Tibial artery (tissue), 4 donors: Measurements from ENCODE around the gene TAB2.

Experiments
- DNase-seq, 2 donors: peaks; one replicate each; pipeline ENCODE4 v3.0.0-alpha.2; 2019
- H3K27ac ChIP-seq, 2 donors: fragments of 200-600 bp; sonication (generic) in 1 of 2; 1 replicate in 1 of 2; 2 replicates in 1 of 2; pipeline ENCODE4 v1.5.1; 2018 to 2019; ENCODE audit warnings: mild to moderate bottlenecking in 1 of 2
- H3K27me3 ChIP-seq, 2 donors: fragments of 200-600 bp; sonication (generic) in 1 of 2; one replicate each; pipeline versions ENCODE4 v1.5.1 to v1.6.0; 2016 to 2019
- H3K36me3 ChIP-seq, 3 donors: fragments of 200-600 bp; sonication (generic) in 2 of 3; one replicate each; pipeline ENCODE4 v1.5.1; 2016 to 2019; ENCODE audit warnings: mild to moderate bottlenecking in 2 of 3
- H3K4me1 ChIP-seq, 4 donors: fragments of 200-600 bp; sonication (generic) in 2 of 4; 1 replicate in 3 of 4; 2 replicates in 1 of 4; pipeline ENCODE4 v1.5.1; 2016 to 2019
- H3K4me3 ChIP-seq, 2 donors: fragments of 200-600 bp; sonication (generic) in 1 of 2; 1 replicate in 1 of 2; 2 replicates in 1 of 2; pipeline ENCODE4 v1.5.1; 2018 to 2019; ENCODE audit warnings: mild to moderate bottlenecking in 2 of 2
- H3K9me3 ChIP-seq, 3 donors: fragments of 200-600 bp; sonication (generic) in 1 of 3; one replicate each; pipeline ENCODE4 v1.5.1; 2016 to 2019
- CTCF ChIP-seq, 2 experiments: fragments of 200-600 bp in 1 of 2; fragments of 450-650 bp in 1 of 2; IDR thresholded peaks; one replicate each; pipeline ENCODE4 v1.5.1; 2017 to 2019; ENCODE audit warnings: antibody characterized with exemption in 2 of 2, mild to moderate bottlenecking in 1 of 2, moderate library complexity in 1 of 2
- intact Hi-C: fragments of 100-400 bp; cut with DNase I; formaldehyde crosslinking; loops from one replicate; pipeline ENCODE4 v1.15.0; 2023; ENCODE audit warnings: low total_unique reads

The TAB2 gene

DNA sequence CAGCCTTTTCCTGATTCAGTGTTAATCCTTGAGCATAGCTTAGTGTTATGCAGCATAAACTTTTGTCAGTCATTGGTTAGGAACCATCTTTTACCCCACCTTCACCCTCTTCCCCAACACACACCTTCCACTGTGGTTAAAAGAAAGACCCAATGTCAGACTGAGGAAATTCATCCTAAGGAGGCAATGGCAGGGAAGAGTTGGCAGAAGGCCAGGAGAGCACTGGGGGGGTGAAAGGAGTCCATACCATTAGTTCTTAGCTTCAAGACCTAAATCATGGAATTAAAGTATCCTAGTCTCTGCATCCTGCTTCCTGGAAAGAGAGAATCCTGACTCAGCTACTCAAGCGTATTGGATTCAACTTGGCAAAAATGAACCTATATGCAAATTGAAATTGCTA is 16.9 kb upstream of the TAB2 start:
- TF ChIP-seq CTCF (IDR thresholded peaks at IDR 0.05), result no peak
- no peaks in the 10 kb centered on the region for H3K36me3 ChIP-seq
- no peaks in the 10 kb centered on the region for H3K27me3 ChIP-seq
- no peak overlapping the region for H3K4me3 ChIP-seq
- no peak for DNase-seq
- intact Hi-C loops, result no loop called here
- H3K27ac ChIP-seq, result no peak overlapping the region
- no peaks in the 10 kb centered on the region for H3K9me3 ChIP-seq
- no peaks in the 10 kb centered on the region for H3K4me1 ChIP-seq

DNA sequence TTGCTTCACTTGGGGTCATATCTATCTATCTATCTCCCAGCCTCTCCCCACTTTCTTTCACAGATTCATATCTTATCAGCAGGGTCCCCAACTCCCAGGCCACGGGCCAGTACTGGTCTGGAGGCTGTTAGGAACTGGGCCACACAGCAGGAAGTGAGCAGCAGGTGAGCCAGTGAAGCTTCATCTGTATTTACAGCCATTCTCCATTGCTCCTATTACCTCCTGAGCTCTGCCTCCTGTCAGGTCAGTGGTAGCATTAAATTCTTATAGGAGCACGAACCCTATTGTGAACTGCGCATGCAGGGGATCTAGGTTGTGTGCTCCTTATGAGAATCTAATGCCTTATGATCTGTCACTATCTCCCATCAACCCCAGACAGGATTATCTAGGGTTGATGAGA is 14.8 kb upstream of the TAB2 start:
- no peaks in the 10 kb centered on the region for H3K9me3 ChIP-seq
- H3K36me3 ChIP-seq, result no peaks in the 10 kb centered on the region
- no peak overlapping the region for H3K4me3 ChIP-seq
- H3K27ac ChIP-seq, result no peak overlapping the region
- no peaks in the 10 kb centered on the region for H3K4me1 ChIP-seq
- intact Hi-C loops, result no loop called here
- H3K27me3 ChIP-seq, result no peaks in the 10 kb centered on the region
- no peak for TF ChIP-seq CTCF (IDR thresholded peaks at IDR 0.05)
- DNase-seq, result no peak

GRCh38 chr6:149303468-149303867 is 14.0 kb upstream of the TAB2 start:
- H3K36me3 ChIP-seq, result no peaks in the 10 kb centered on the region
- H3K9me3 ChIP-seq, result no peaks in the 10 kb centered on the region
- intact Hi-C loops, result no loop called here
- H3K4me1 ChIP-seq, result no peaks in the 10 kb centered on the region
- no peak for TF ChIP-seq CTCF (IDR thresholded peaks at IDR 0.05)
- no peak overlapping the region for H3K27ac ChIP-seq
- H3K27me3 ChIP-seq, result no peaks in the 10 kb centered on the region
- DNase-seq, result no peak
- H3K4me3 ChIP-seq, result no peak overlapping the region

DNA sequence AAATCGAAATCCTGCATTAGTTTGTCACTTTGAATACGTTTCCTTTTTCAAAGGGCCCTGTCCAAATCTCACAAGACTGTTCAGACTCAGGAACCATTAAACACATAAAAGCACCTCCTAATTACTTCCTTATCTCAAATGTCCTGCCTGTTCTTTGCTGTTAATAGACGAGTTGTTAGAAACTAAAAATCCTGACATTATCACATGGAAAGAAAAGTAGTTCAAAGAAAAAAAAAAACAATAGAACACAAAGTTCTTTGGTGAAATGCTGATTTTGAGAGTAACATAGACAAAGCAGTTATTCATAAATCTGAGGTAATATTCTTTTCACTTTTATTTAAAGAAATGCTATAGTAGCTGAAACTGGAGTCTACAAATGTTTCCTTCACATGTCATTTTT is 12.1 kb upstream of the TAB2 start:
- Histone ChIP-seq H3K36me3 (no peaks in the 10 kb centered on the region), H3K4me3 (no peak overlapping the region), H3K27me3 (no peaks in the 10 kb centered on the region), H3K9me3 (no peaks in the 10 kb centered on the region), H3K27ac (no peak overlapping the region), H3K4me1 (no peaks in the 10 kb centered on the region)
- TF ChIP-seq CTCF (IDR thresholded peaks at IDR 0.05), result no peak
- intact Hi-C loops, result no loop called here
- no peak for DNase-seq

DNA sequence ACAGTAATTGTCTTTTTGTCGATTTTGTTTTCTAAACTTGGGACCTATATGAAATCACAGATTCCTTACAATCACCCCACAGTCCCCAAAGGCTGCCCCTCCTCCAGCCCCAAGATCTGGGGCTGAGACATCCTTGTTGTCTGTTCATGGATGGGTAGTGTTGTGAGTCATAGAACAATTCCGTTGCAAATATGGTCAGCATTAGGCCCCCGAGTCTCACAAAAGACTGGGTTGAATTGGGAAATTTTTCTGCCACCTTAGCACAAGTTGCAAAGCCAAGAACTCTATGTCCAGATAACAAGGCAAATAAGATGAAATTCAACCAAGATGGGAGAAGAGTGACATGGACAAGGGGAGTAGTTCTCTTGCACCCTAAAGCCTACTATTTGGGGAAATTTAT is 10.5 kb upstream of the TAB2 start:
- H3K4me3 ChIP-seq, result no peak overlapping the region
- no peaks in the 10 kb centered on the region for H3K9me3 ChIP-seq
- no peaks in the 10 kb centered on the region for H3K27me3 ChIP-seq
- no peaks in the 10 kb centered on the region for H3K36me3 ChIP-seq
- TF ChIP-seq CTCF (IDR thresholded peaks at IDR 0.05), result no peak
- H3K4me1 ChIP-seq, result no peaks in the 10 kb centered on the region
- H3K27ac ChIP-seq, result no peak overlapping the region
- no peak for DNase-seq
- intact Hi-C loops, result no loop called here

DNA sequence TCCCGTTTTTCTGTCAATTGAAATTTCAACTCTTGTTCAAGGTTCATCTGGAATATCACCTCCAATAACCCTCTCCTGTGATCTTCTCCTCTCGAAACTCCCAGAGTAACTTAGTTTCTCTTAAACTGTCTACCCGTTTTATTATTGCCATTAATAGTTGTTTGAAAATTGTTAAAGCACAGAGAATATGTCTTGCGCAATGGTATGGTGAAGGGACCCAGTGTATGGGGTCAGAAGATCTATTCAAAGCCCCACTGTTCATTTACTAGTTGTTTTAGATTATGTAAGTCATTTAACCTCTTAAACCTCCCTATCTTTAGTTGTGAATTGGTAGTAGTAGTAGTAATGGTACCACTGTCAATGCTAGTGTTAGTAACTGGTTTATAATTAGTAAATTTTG is 6.2 kb upstream of the TAB2 start:
- H3K4me1 ChIP-seq, result no peaks in the 10 kb centered on the region
- no peaks in the 10 kb centered on the region for H3K36me3 ChIP-seq
- no peak overlapping the region for H3K27ac ChIP-seq
- no peak overlapping the region for H3K4me3 ChIP-seq
- no peak for DNase-seq
- intact Hi-C loops, result no loop called here
- TF ChIP-seq CTCF (IDR thresholded peaks at IDR 0.05), result no peak
- peaks cover 0 to 4% of the 10 kb centered on the region in 2 donors for H3K27me3 ChIP-seq
- H3K9me3 ChIP-seq, result no peaks in the 10 kb centered on the region
